HepG2 (cell line): ENCODE measurements around the gene PCSK5. TPM values are rescaled to one million over a fixed set of nuclear protein-coding genes. Genes with fewer than 3 reads are reported as not detected.

Experiments
- ATAC-seq: fragments of 200-7000 bp; cut with Tn5 transposase; 3 replicates; pipeline ENCODE4 v1.9.1; 2020; ENCODE audit warnings: mild to moderate bottlenecking, moderate library complexity
- BruUV-seq: library from RNA; stranded (reverse); fragments of 400-500 nt; replicated peaks from 2 replicates; lab custom pipeline; 2021; lab: Mats Ljungman, UMichigan
- CTCF ChIA-PET: fragments of 300-600 bp; formaldehyde crosslinking; extraction: SDS; loops from one replicate; lab custom pipeline; 2021; ENCODE audit warnings: low total read pairs, inconsistent platforms, low intra/inter-chr PET ratio; lab: Yijun Ruan, JAX
- POLR2A ChIA-PET: fragments of 350-600 bp; sonication (Branson Sonifier 250); formaldehyde crosslinking; loops from one replicate; lab custom pipeline; 2020; ENCODE audit warnings: antibody characterized with exemption, inconsistent platforms; lab: Yijun Ruan, JAX
- DNase-seq: peaks from one replicate; pipeline ENCODE4 v3.0.0-alpha.2; 2015; ENCODE audit warnings: low spot score
- FAIRE-seq: peaks from 3 replicates; lab custom pipeline; 2011; peaks lifted over from hg19 to GRCh38; lab: Jason Lieb, UNC
- H2AFZ ChIP-seq: one replicate; pipeline ENCODE4 v1.6.1; 2011; ENCODE audit warnings: low read length, inconsistent platforms
- H3K27ac ChIP-seq: fragments of 300-600 bp; 3 replicates; pipeline ENCODE4 v1.8.0; 2011; ENCODE audit warnings: mixed run types, mild to moderate bottlenecking, mixed read lengths, low read length, inconsistent platforms; ENCODE audit not compliant: insufficient read depth; ENCODE audit errors: extremely low read length
- H3K27me3 ChIP-seq, 2 experiments: fragments of 200-600 bp in 1 of 2; 2 replicates in 1 of 2; 3 replicates in 1 of 2; pipeline versions ENCODE4 v1.6.0 to v1.8.0; 2011; ENCODE audit warnings: low read length in 2 of 2, mild to moderate bottlenecking in 2 of 2, moderate library complexity in 2 of 2, inconsistent platforms in 1 of 2; ENCODE audit not compliant: insufficient read depth in 2 of 2, control insufficient read depth in 1 of 2
- H3K36me3 ChIP-seq, 2 experiments: fragments of 200-600 bp in 1 of 2; replicated peaks in 1 of 2; 2 replicates in 1 of 2; 3 replicates in 1 of 2; pipeline versions ENCODE4 v1.5.1 to v1.8.0; 2011; ENCODE audit warnings: low read length in 2 of 2, inconsistent platforms in 1 of 2; ENCODE audit not compliant: insufficient read depth in 2 of 2, control insufficient read depth in 1 of 2
- H3K4me1 ChIP-seq: 2 replicates; pipeline ENCODE4 v1.5.1; 2012; ENCODE audit warnings: low read length, inconsistent platforms; ENCODE audit not compliant: insufficient read depth
- H3K4me2 ChIP-seq: 2 replicates; pipeline ENCODE4 v1.6.0; 2011; ENCODE audit warnings: low read depth, low read length, inconsistent platforms
- H3K4me3 ChIP-seq, 3 experiments: fragments of 200-600 bp in 1 of 3; sonication (generic), shearing (Covaris generic) in 1 of 3; replicated peaks in 1 of 3; 2 replicates each; pipeline ENCODE4 v1.5.1; 2011 to 2016; ENCODE audit warnings: low read length in 3 of 3, inconsistent platforms in 2 of 3, low read depth in 2 of 3, mild to moderate bottlenecking in 2 of 3, control low read depth in 1 of 3, mixed read lengths in 1 of 3; ENCODE audit not compliant: insufficient read depth in 1 of 3
- H3K79me2 ChIP-seq: one replicate; pipeline ENCODE4 v1.6.1; 2011; ENCODE audit warnings: low read length, inconsistent platforms; ENCODE audit not compliant: insufficient read depth
- H3K9ac ChIP-seq: 2 replicates; pipeline ENCODE4 v1.6.0; 2011; ENCODE audit warnings: mild to moderate bottlenecking, low read depth, low read length, inconsistent platforms; ENCODE audit not compliant: insufficient read depth
- H3K9me3 ChIP-seq: 2 replicates; pipeline ENCODE4 v1.5.1; 2012; ENCODE audit warnings: mild to moderate bottlenecking, low read length
- H4K20me1 ChIP-seq: 2 replicates; pipeline ENCODE4 v1.6.0; 2011; ENCODE audit warnings: inconsistent platforms, mild to moderate bottlenecking, low read length, moderate library complexity; ENCODE audit not compliant: insufficient read depth
- IRF2 ChIP-seq: IDR thresholded peaks from 2 replicates; pipeline ENCODE4 v1.6.1; 2018; ENCODE audit warnings: missing genetic modification reagents, missing compliant biosample characterization
- MED13 ChIP-seq: sonication (generic); formaldehyde crosslinking; IDR thresholded peaks from 2 replicates; pipeline ENCODE4 v1.5.0; 2020; ENCODE audit warnings: missing genetic modification reagents
- NFYB ChIP-seq: sonication (generic); formaldehyde crosslinking; IDR thresholded peaks from 2 replicates; pipeline ENCODE4 v1.4.0; 2020; ENCODE audit warnings: missing genetic modification reagents
- SKI ChIP-seq: fragments of 450-650 bp; IDR thresholded peaks from one replicate; pipeline ENCODE4 v1.6.1; 2018; ENCODE audit warnings: mild to moderate bottlenecking; ENCODE audit not compliant: partially characterized antibody
- ZBTB39 ChIP-seq: sonication (generic); formaldehyde crosslinking; IDR thresholded peaks from 2 replicates; pipeline ENCODE4 v1.5.0; 2020; ENCODE audit warnings: missing genetic modification reagents
- ZC3H13 ChIP-seq: sonication (generic); formaldehyde crosslinking; IDR thresholded peaks from 2 replicates; pipeline ENCODE4 v1.8.1; 2023; ENCODE audit warnings: mild to moderate bottlenecking, missing genetic modification reagents, moderate library complexity
- ZC3H4 ChIP-seq: sonication (generic); formaldehyde crosslinking; IDR thresholded peaks from 2 replicates; pipeline ENCODE4 v1.4.0; 2020; ENCODE audit warnings: missing genetic modification reagents, borderline replicate concordance
- ZNF180 ChIP-seq: sonication (generic); formaldehyde crosslinking; IDR thresholded peaks from 2 replicates; pipeline ENCODE4 v1.4.0; 2020; ENCODE audit warnings: low read depth, missing genetic modification reagents, borderline replicate concordance
- ZNF577 ChIP-seq: sonication (generic); formaldehyde crosslinking; IDR thresholded peaks from 2 replicates; pipeline ENCODE4 v1.4.0; 2020; ENCODE audit warnings: mild to moderate bottlenecking, low read depth, missing genetic modification reagents, borderline replicate concordance
- ZNF614 ChIP-seq: IDR thresholded peaks from 2 replicates; pipeline ENCODE4 v1.6.1; 2018; ENCODE audit warnings: missing biosample characterization, missing genetic modification reagents, inconsistent platforms, borderline replicate concordance
- WGBS: methylation state at CpG from one replicate; pipeline ENCODE4 v1.1.6; 2017; ENCODE audit warnings: low lambda C conversion rate; 5-methylcytosine and 5-hydroxymethylcytosine counted together
- in situ Hi-C: cut with HindIII; loops from 2 replicates; pipeline ENCODE4 v1.10.0; 2017; ENCODE audit warnings: low pct_unique_long_range_greater_than_20kb; ENCODE audit not compliant: extremely low pct_ligation_motif_present
- intact Hi-C: fragments of 100-400 bp; cut with micrococcal nuclease; formaldehyde crosslinking; loops from one replicate; pipeline ENCODE4 v1.10.0; 2022; ENCODE audit not compliant: unreplicated experiment
- polyA plus RNA-seq, 8 experiments: library from polyadenylated mRNA; depleted of rRNA in 3 of 8; stranded (reverse) in 7 of 8; unstranded in 1 of 8; fragments of >200 nt; fragmentation: Illumina TruSeq in 4 of 8; extraction: Trizol in 4 of 8; gene quantifications; 2 replicates each; pipeline versions ENCODE4 v1.2.1 to v1.2.3, GENCODE V29; 2011 to 2016; ENCODE audit warnings: low read depth in 4 of 8, missing spikeins in 1 of 8, mixed read lengths in 1 of 8; ENCODE audit not compliant: insufficient read depth in 1 of 8
- total RNA-seq, 5 experiments: library from RNA; depleted of rRNA; stranded (reverse); fragments of >200 nt; fragmentation: Illumina TruSeq; extraction: Trizol; gene quantifications; 2 replicates each; pipeline ENCODE4 v1.2.3, GENCODE V29; 2016; ENCODE audit warnings: low read depth in 1 of 5

Gene PCSK5
- total and polyA plus RNA-seq, 2 of the 13 experiments (the other 11 are each of a cell fraction or from before 2014, with no cell fraction given) = 0.55 to 0.66 TPM

- H3K4me3 ChIP-seq = no peak overlapping the region
- H3K27ac ChIP-seq = no peak overlapping the region
- ATAC-seq (no peak), FAIRE-seq (no peak), DNase-seq (peak; percentile 2)
- BruUV-seq = no TSS peak
- no peaks in the 10 kb centered on the region for H3K4me1 ChIP-seq
- intact Hi-C loops (no loop called here), in situ Hi-C loops (no loop called here)
- H3K79me2 ChIP-seq = no peaks in the 10 kb centered on the region
- H3K9ac ChIP-seq = no peak overlapping the region
- no peaks in the 10 kb centered on the region for H3K9me3 ChIP-seq
- H2AFZ ChIP-seq = no peak overlapping the region
- POLR2A ChIA-PET = no interaction called here
- H3K36me3 ChIP-seq = no peaks in the 10 kb centered on the region
- TF ChIP-seq IRF2 (CRISPR knock-in tag) (no peak), NFYB (CRISPR knock-in tag) (no peak), ZC3H13 (CRISPR knock-in tag) (no peak)
- H3K27me3 ChIP-seq = no peaks in the 10 kb centered on the region
- H4K20me1 ChIP-seq = no peaks in the 10 kb centered on the region
- CTCF ChIA-PET = no interaction called here
- WGBS = 45% methylated on average over 4 of the region's 4 CpGs
- no peak overlapping the region for H3K4me2 ChIP-seq
Measured at GRCh38 chr9:75964427-75964826, 74.0 kb downstream of the PCSK5 start.

GRCh38 chr9:75965231-75965630 is 74.8 kb downstream of the PCSK5 start:
- H3K4me2 ChIP-seq = no peak overlapping the region
- intact Hi-C loops = no loop called here
- no peaks in the 10 kb centered on the region for H3K4me1 ChIP-seq
- no peak for TF ChIP-seq ZC3H4 (CRISPR knock-in tag)
- TF ChIP-seq ZNF577 (CRISPR knock-in tag) = no peak
- TF ChIP-seq ZNF614 = no peak
- no peak for TF ChIP-seq SKI
- no peak for TF ChIP-seq MED13 (CRISPR knock-in tag)
- no peak for TF ChIP-seq ZBTB39 (CRISPR knock-in tag)
- TF ChIP-seq ZNF180 = no peak
- ChIA-PET POLR2A (no interaction called here), CTCF (no interaction called here)
- H3K4me3 ChIP-seq = no peak overlapping the region
- in situ Hi-C loops = no loop called here
- H4K20me1 ChIP-seq = no peaks in the 10 kb centered on the region
- ATAC-seq = no peak
- BruUV-seq = no TSS peak
- no peaks in the 10 kb centered on the region for H3K36me3 ChIP-seq
- H3K27me3 ChIP-seq = no peaks in the 10 kb centered on the region
- 44% methylated on average over 3 of the region's 4 CpGs for WGBS
- H3K9me3 ChIP-seq = no peaks in the 10 kb centered on the region
- DNase-seq = no peak
- H3K27ac ChIP-seq = no peak overlapping the region
- no peak overlapping the region for H3K9ac ChIP-seq
- no peak overlapping the region for H2AFZ ChIP-seq
- no peak for FAIRE-seq
- H3K79me2 ChIP-seq = no peaks in the 10 kb centered on the region
